ENCODE data around the gene CHP2. TPM values are rescaled to one million over a fixed set of nuclear protein-coding genes. Genes with fewer than 3 reads are reported as not detected.

CHP2 gene
- total RNA-seq, 1 experiment from 2014 or later = 2.1 TPM

GRCh38 chr16:23786964-23787561 is 32.2 kb downstream of the CHP2 start:
- peak overlapping the region; percentile 73 for H3K27ac Mint-ChIP-seq
- H3K4me3 Mint-ChIP-seq = peak overlapping the region; percentile 26
- peaks cover 6% of the 10 kb centered on the region; the same call in 1 of the 2 replicates for H3K36me3 Mint-ChIP-seq
- peaks cover 82% of the 10 kb centered on the region for H3K27me3 Mint-ChIP-seq (ENCODE audit: low read depth)
- H3K4me1 Mint-ChIP-seq = peaks cover 54% of the 10 kb centered on the region
- peak; percentile 30 for DNase-seq (ENCODE audit: low spot score)
- peak; percentile 83 for ATAC-seq
- ChIA-PET POLR2A (no interaction called here), CTCF (interaction anchor here (0.6 to 3.4 kb wide), 13 partner anchors 10 to 284 kb away, joined by 3 to 19 read pairs (median 5); partner anchors contain the start of gene CHP2)
- peaks cover 10% of the 10 kb centered on the region for H3K9me3 Mint-ChIP-seq
- TF ChIP-seq TEAD1 (CRISPR knock-in tag; IDR thresholded peaks at IDR 0.05) = peak; percentile 57; the same call in 1 of the 2 replicates
- no peak for TF ChIP-seq NR3C1 (CRISPR knock-in tag; conservative IDR thresholded peaks at IDR 0.05; ENCODE audit: low read depth)

- CTCF ChIA-PET = interaction anchor here (1.5 to 3.4 kb wide), 3 partner anchors 14 to 222 kb away, joined by 5 to 19 read pairs (median 8); no protein-coding TSS in a partner anchor
- no peak for ATAC-seq
Measured at GRCh38 chr16:23788685-23789084, 33.9 kb downstream of the CHP2 start.

More at GRCh38 chr16:23788685-23789084, 33.9 kb downstream of the CHP2 start:
- peaks cover 78% of the 10 kb centered on the region for H3K27me3 Mint-ChIP-seq (ENCODE audit: low read depth)
- no peak overlapping the region for H3K27ac Mint-ChIP-seq
- DNase-seq (ENCODE audit: low spot score) = no peak
- TF ChIP-seq ZBTB21 (CRISPR knock-in tag; IDR thresholded peaks at IDR 0.05; ENCODE audit: borderline replicate concordance) = no peak
- no peak for TF ChIP-seq TEAD4 (CRISPR knock-in tag; IDR thresholded peaks at IDR 0.05)
- no peak for TF ChIP-seq ELF4 (CRISPR knock-in tag; IDR thresholded peaks at IDR 0.05; ENCODE audit: low read depth)
- TF ChIP-seq STAT6 (CRISPR knock-in tag; conservative IDR thresholded peaks at IDR 0.05; ENCODE audit: low read depth) = no peak
- no peak for TF ChIP-seq USF1 (CRISPR knock-in tag; IDR thresholded peaks at IDR 0.05)
- TF ChIP-seq JUN (CRISPR knock-in tag; IDR thresholded peaks at IDR 0.05) = no peak
- TF ChIP-seq NR2C2 (CRISPR knock-in tag; IDR thresholded peaks at IDR 0.05) = no peak
- no peak for TF ChIP-seq ZNF416 (CRISPR knock-in tag; IDR thresholded peaks at IDR 0.05)
- no peak for TF ChIP-seq ZNF263 (CRISPR knock-in tag; IDR thresholded peaks at IDR 0.05; ENCODE audit: low read depth)
- TF ChIP-seq CREM (CRISPR knock-in tag; IDR thresholded peaks at IDR 0.05) = no peak
- TF ChIP-seq ZNF532 (CRISPR knock-in tag; IDR thresholded peaks at IDR 0.05; ENCODE audit: borderline replicate concordance) = no peak
- no peak for TF ChIP-seq TCF7 (CRISPR knock-in tag; IDR thresholded peaks at IDR 0.05; ENCODE audit: low read depth)
- no peak for TF ChIP-seq NR3C1 (CRISPR knock-in tag; conservative IDR thresholded peaks at IDR 0.05; ENCODE audit: low read depth)
- no peak for TF ChIP-seq FOXP4 (CRISPR knock-in tag; IDR thresholded peaks at IDR 0.05)
- no peak for TF ChIP-seq PREB (CRISPR knock-in tag; IDR thresholded peaks at IDR 0.05; ENCODE audit: borderline replicate concordance)
- TF ChIP-seq ZNF671 (CRISPR knock-in tag; IDR thresholded peaks at IDR 0.05) = no peak
- TF ChIP-seq ZNF219 (CRISPR knock-in tag; IDR thresholded peaks at IDR 0.05; ENCODE audit: borderline replicate concordance) = no peak
- no peak for TF ChIP-seq RORB (CRISPR knock-in tag; IDR thresholded peaks at IDR 0.05)
- peaks cover 6% of the 10 kb centered on the region; the same call in 1 of the 2 replicates for H3K36me3 Mint-ChIP-seq
- POLR2A ChIA-PET = no interaction called here
- no peak overlapping the region for H3K4me3 Mint-ChIP-seq
- H3K4me1 Mint-ChIP-seq = peaks cover 55% of the 10 kb centered on the region
- peaks cover 10% of the 10 kb centered on the region for H3K9me3 Mint-ChIP-seq
